ENCODE data around the gene BCL2A1. TPM values are rescaled to one million over a fixed set of nuclear protein-coding genes. Genes with fewer than 3 reads are reported as not detected.

BCL2A1 gene
- total RNA-seq, 1 experiment from 2014 or later: 16.9 TPM

DNA sequence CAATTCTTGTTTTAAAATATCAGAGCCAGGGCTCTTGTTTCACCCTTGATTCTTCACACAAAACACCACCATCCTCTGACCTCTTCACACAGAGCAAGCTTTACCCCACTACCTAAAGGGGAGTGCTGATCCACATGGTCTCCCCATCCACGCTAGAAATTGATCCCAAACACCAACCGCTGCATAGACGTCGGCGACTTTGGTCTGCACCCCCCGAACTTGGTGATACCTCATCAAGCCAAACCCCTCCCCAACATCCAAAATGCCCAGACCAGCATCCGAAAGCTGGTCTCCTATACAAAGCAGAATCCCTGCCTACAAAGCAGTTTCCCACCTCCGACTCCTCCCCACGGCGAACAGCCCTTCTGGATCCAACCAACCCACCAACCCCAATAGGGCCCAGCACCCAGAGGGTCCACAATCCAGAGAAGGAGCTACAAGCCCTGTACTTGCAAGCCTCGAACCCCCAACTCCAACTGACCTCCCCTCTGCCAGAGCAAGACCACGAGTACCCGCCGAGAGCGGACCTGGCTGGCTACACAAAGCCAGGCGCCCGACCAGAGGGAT is 48.4 kb downstream of the BCL2A1 start:
- no TSS peak for BruUV-seq (replicated peaks)
- peak overlapping the region; percentile 95 for H3K9ac ChIP-seq (ENCODE audit: low read length)
- H3K4me3 ChIP-seq (ENCODE audit: low read length): peak overlapping the region; percentile 100
- peak overlapping the region; percentile 98 for H2AFZ ChIP-seq (ENCODE audit: low read length)
- intact Hi-C loops (cut with micrococcal nuclease): loop anchor here (1.0 to 2.0 kb wide), 2 partner anchors 70 to 137 kb away; partner anchors contain the start of gene ZFAND6
- peaks cover 30% of the 10 kb centered on the region for H3K79me2 ChIP-seq (ENCODE audit: low read length)
- H3K27ac ChIP-seq (ENCODE audit: low read length): peak overlapping the region; percentile 87
- no peak for DNase-seq
- ATAC-seq: no peak
- no peaks in the 10 kb centered on the region for H3F3A ChIP-seq (ENCODE audit: low read length, unreplicated experiment)
- peak overlapping the region; percentile 85 for H3K4me2 ChIP-seq (ENCODE audit: low read length)
- H3K27me3 ChIP-seq (ENCODE audit: low read length): no peaks in the 10 kb centered on the region
- H3K36me3 ChIP-seq (ENCODE audit: low read depth, low read length): peaks cover 43% of the 10 kb centered on the region
- no peak for TF ChIP-seq EZH2phosphoT487 (IDR thresholded peaks at IDR 0.05; ENCODE audit: borderline replicate concordance, low read length)
- TF ChIP-seq, protein P1, sequence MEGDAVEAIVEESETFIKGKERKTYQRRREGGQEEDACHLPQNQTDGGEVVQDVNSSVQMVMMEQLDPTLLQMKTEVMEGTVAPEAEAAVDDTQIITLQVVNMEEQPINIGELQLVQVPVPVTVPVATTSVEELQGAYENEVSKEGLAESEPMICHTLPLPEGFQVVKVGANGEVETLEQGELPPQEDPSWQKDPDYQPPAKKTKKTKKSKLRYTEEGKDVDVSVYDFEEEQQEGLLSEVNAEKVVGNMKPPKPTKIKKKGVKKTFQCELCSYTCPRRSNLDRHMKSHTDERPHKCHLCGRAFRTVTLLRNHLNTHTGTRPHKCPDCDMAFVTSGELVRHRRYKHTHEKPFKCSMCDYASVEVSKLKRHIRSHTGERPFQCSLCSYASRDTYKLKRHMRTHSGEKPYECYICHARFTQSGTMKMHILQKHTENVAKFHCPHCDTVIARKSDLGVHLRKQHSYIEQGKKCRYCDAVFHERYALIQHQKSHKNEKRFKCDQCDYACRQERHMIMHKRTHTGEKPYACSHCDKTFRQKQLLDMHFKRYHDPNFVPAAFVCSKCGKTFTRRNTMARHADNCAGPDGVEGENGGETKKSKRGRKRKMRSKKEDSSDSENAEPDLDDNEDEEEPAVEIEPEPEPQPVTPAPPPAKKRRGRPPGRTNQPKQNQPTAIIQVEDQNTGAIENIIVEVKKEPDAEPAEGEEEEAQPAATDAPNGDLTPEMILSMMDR (conservative IDR thresholded peaks at IDR 0.05; ENCODE audit: low read depth, low read length): no peak
- no peak for TF ChIP-seq EZH2 (IDR thresholded peaks at IDR 0.05; ENCODE audit: low read length, unreplicated experiment)
- H4K20me1 ChIP-seq (ENCODE audit: low read length): no peaks in the 10 kb centered on the region
- H3K9me2 ChIP-seq (replicated peaks; ENCODE audit: low read length): no peaks in the 10 kb centered on the region
- H3K4me1 ChIP-seq (ENCODE audit: insufficient read depth, low read length): peaks cover 4% of the 10 kb centered on the region; the same call in 1 of the 2 replicates
- POLR2A ChIA-PET (ENCODE audit: unreplicated experiment): no interaction called here
- H3K9me3 ChIP-seq (ENCODE audit: low read length): peaks cover 10% of the 10 kb centered on the region; the same call in 1 of the 2 replicates
- CTCF ChIA-PET: interaction anchor here (0.6 kb wide), 2 partner anchors 138 to 585 kb away, joined by 3 to 6 read pairs; no protein-coding TSS in a partner anchor

DNA sequence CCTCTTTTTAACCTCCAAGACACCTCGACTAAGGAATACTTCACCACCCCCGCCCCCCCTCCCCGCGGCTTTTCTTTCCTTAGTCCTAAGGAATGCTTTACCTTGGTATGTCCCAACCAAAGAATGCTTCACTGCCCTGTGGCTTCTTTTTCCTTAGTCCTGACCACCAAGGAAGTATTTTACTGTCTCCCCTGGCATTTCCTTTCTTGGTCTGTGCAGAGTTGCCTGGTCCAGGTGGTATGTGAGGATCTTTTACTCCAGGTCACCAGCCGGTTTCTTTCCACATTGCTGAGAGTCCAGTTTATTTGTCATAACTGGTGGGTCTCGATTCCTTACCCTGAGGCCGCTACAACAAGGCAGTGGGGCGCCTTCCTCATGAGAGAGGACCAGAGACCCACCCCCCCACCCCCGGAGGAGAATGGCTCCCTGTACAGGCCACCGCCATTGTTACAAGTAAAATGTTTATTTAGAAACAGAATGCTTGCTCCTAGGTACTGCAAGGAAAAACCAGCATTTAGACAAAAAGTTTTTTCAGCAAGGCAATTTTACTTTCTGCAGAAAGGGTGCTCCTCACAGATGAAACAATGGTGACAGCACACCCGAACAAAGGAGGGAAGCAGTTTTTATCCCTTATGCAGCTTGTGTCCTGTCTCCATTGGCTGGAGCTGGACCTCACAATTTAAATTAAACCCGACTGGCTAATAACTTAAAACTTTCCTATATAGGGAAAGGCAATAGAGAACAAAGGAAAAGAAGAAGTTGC is 51.1 kb downstream of the BCL2A1 start:
- H3K4me1 ChIP-seq (ENCODE audit: insufficient read depth, low read length): peaks cover 4% of the 10 kb centered on the region; the same call in 1 of the 2 replicates
- DNase-seq (no peak), ATAC-seq (no peak)
- peaks cover 30% of the 10 kb centered on the region for H3K79me2 ChIP-seq (ENCODE audit: low read length)
- no peaks in the 10 kb centered on the region for H4K20me1 ChIP-seq (ENCODE audit: low read length)
- intact Hi-C loops (cut with micrococcal nuclease): no loop called here
- peaks cover 66% of the 10 kb centered on the region for H3K36me3 ChIP-seq (ENCODE audit: low read depth, low read length)
- no peaks in the 10 kb centered on the region for H3F3A ChIP-seq (ENCODE audit: low read length, unreplicated experiment)
- H3K27ac ChIP-seq (ENCODE audit: low read length): no peak overlapping the region
- H3K9me3 ChIP-seq (ENCODE audit: low read length): peaks cover 26% of the 10 kb centered on the region
- H3K9ac ChIP-seq (ENCODE audit: low read length): no peak overlapping the region
- BruUV-seq (replicated peaks): no TSS peak
- TF ChIP-seq EZH2phosphoT487 (IDR thresholded peaks at IDR 0.05; ENCODE audit: borderline replicate concordance, low read length) (no peak), EZH2 (IDR thresholded peaks at IDR 0.05; ENCODE audit: low read length, unreplicated experiment) (no peak)
- TF ChIP-seq, protein P1 (conservative IDR thresholded peaks at IDR 0.05; ENCODE audit: low read depth, low read length): no peak
- H3K27me3 ChIP-seq (ENCODE audit: low read length): no peaks in the 10 kb centered on the region
- POLR2A ChIA-PET (ENCODE audit: unreplicated experiment): no interaction called here
- H3K9me2 ChIP-seq (replicated peaks; ENCODE audit: low read length): no peaks in the 10 kb centered on the region
- CTCF ChIA-PET: no interaction called here
- H3K4me2 ChIP-seq (ENCODE audit: low read length): no peak overlapping the region
- no peak overlapping the region for H2AFZ ChIP-seq (ENCODE audit: low read length)
- no peak overlapping the region for H3K4me3 ChIP-seq (ENCODE audit: low read length)
